GM19025 (cell line): ENCODE measurements around the gene METAP2.
"Not testable (repeated sequence)": the region's sequence is repeated elsewhere in the genome, so short reads cannot be mapped to it uniquely, and the experiment has no call there.

Experiments used
- ATAC-seq: cut with Tn5 transposase; IDR thresholded peaks from one replicate; pipeline ENCODE4 v1.9.1; 2021; ENCODE audit warnings: mild to moderate bottlenecking, low read depth, moderate library complexity; ENCODE audit not compliant: unreplicated experiment

Gene METAP2

GRCh38 chr12:95462081-95462480, 11.9 kb upstream of the METAP2 start:
- no peak for ATAC-seq

DNA sequence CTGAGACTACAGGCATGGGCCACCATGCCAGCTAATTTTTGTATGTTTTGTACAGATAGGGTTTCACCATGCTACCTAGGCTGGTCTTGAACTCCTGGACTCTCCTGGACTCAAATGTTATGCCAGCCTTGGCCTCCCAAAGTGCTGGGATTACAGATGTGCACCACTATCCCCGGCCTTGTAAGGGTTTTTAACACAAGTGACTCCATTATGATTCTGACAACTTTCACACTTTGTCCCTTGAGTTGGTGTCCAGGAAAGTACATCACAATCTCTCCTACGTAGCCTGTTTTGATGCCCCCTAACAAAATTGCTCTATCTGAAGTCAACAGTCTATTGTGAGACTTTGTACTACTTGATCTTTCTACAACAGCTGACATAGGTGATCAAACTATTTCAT, 11.4 kb upstream of the METAP2 start:
- ATAC-seq: no peak

DNA sequence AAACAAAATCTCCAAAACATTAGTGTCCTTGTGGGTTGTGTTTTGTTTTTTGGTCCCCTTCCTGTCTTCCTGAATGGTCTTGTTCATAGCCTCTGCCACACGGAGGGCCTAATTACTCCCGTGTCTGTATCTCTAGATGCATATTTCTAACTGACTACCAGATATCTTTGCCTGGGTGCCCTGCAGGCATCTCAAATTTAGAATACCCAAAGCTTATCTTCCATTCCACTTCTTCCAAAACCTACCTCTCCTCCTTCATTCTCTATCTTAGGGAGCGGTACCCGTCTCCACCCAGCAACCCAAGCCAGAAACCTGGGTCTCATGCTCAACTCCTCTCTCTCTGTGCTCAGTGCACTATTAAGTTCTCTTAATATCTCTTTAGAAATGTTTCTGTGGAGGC, 10.9 kb upstream of the METAP2 start:
- ATAC-seq: no peak

- ATAC-seq: not testable (repeated sequence)
Measured at GRCh38 chr12:95463776-95464175, 10.2 kb upstream of the METAP2 start.

DNA sequence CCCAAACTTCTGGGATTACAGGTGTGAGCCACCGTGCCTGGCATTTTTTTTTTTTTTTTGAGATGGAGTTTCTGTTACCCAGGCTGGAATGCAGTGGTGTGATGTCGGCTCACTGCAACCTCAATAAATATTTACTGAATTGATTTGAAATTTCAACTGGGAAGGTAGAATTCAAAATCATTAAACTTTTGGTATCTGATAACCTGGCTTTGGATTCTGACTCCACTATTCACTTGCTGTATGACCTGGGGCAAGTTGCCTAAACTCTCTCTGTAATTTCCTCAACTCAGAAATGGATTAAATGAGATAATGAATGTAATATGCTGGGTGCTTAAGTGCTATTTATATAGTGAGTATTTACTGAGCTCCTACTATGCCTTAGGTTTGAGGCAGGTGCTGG, 8.7 kb upstream of the METAP2 start:
- ATAC-seq: no peak

DNA sequence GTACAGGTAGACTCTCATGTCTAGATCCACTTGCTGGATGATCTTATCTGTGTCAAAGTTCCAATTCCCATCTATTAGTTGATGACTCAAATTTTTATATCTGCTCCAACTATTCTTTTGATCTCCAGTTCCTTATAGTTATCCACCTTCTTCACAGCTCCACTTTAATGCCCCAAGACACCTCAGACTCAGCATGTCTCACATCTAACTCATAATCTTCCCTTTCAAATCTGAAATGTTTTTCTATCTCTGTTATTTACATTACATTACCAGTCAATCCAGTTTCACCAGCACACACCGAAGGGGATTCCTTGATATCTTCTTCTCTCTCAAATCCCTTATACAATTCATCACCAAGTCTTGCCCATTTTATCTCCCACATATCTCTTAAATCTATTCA, 3.7 kb upstream of the METAP2 start:
- ATAC-seq: no peak

GRCh38 chr12:95473231-95473883, 595 bp upstream of the METAP2 start:
- ATAC-seq: peak; percentile 28

DNA sequence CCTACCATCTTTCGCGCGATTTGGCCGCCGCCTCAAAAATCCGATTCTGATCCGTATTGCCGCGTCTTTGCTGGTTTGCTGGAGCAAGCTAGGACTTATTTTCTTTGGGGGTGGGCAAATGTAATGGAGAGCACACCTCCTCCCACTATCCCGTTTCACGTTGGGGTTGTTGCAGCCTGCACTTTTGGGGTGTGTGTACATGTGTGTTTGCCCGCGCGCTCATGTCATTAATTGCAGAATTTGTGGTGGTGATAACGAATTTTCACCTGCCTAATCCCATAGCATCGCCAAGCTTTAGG, 657 bp downstream of the METAP2 start:
- ATAC-seq: no peak

GRCh38 chr12:95480230-95480629, 6.3 kb downstream of the METAP2 start:
- ATAC-seq: no peak

DNA sequence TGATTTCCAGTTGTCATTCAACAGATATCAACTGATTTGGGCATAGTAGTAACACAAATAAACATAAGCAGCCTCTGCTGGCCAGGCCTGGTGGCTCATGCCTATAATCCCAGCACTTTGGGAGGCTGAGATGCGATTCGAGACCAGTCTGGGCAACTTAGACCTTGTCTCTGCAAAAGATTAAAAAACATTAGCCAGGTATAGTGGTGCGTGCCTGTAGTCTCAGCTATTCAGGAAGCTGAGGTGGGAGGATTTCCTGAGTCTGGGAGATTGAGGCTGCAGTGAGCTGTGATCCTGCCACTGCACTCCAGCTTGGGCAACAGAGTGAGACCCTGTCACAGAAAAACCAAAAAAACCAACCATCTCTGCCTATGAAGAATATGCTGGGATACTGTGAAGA, 7.1 kb downstream of the METAP2 start:
- ATAC-seq: no peak

GRCh38 chr12:95481888-95482287, 7.9 kb downstream of the METAP2 start:
- no peak for ATAC-seq

DNA sequence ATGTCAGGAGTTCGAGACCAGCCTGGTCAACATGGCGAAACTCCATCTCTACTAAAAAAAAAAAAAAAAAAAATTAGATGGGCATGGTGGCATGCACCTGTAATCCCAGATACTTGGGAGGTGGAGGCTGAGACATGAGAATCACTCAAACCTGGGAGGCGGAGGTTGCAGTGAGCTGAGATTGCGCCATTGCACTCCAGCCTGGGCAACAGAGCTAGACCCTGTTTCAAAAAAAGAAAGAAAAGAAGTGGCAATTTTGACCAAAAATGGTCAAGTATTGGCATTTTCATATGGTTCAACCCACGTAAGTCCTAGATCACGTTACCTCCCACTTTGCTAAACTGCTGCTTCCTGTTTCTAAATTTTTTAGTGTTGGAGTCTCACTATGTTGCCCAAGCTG, 8.6 kb downstream of the METAP2 start:
- ATAC-seq: not testable (repeated sequence)

- ATAC-seq: no peak
Measured at GRCh38 chr12:95484524-95484923, 10.6 kb downstream of the METAP2 start.

DNA sequence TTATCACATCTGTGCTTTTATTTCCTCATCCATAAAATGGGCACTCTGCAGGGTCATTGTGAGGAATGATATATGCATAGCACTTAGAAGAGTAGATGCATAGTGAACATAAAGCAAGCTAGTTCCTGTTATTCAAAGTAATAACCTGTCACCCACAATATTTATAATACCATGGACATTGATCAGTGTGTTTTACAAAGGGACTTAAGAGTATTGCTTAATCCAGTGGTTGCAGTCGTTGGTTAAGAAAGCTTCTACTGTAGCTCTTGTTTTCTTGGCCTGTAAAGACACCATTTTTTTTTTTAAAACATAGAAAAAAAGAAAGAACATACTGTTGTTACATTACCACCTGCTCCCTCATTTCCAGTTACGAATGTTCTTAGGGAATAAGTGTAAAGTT, 13.1 kb downstream of the METAP2 start:
- ATAC-seq: no peak

GRCh38 chr12:95492462-95492861, 18.5 kb downstream of the METAP2 start:
- no peak for ATAC-seq

DNA sequence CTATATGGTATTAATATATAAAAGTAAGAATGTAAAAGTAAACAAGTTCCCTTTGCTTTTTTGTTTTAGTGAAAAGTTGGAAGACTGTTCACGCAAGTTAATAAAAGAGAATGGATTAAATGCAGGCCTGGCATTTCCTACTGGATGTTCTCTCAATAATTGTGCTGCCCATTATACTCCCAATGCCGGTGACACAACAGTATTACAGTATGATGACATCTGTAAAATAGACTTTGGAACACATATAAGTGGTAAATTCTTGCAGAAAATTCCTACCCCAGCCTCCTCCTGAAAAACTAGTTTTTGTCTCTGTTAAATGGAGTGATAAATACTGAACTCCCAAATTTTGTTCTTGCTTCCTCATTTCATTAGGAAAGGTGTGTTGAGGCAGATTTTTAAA, 20.9 kb downstream of the METAP2 start:
- ATAC-seq: no peak

- ATAC-seq: no peak
Measured at GRCh38 chr12:95495433-95495832, 21.5 kb downstream of the METAP2 start.

DNA sequence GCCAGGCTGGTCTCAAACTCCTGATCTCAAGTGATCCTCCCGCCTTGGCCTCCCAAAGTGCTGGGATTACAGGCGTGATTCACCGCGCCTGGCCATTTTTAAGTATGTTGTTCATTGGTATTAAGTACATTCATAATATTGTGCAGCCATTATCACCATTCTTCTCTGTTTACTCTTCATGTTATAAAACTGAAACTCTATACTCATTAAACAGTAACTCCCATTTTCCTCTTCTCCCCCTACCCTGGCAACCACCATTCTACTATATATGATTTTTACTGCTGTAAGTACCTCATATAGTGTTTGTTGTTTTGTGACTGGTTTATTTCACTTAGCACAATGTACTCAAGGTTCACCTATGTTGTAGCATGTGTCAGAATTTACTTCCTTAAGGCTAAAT, 23.1 kb downstream of the METAP2 start:
- no peak for ATAC-seq

DNA sequence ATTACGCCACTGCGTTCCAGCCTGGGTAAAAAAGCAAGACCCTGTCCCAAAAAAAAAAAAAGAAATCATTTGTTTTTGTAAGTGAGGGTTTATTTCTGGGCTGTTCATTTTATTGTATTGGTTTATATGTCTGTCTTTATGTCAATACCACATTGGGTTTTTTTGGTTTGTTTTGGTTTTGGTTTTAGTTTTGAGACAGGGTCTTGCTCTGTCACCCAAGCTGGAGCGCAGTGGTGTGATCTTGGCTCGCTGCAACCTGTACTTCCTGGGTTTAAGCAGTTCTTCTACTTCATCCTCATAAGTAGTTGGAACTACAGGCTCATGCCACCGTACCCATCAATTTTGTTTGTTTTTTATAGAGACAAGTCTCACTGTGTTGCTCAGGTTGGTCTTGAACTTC, 25.0 kb downstream of the METAP2 start:
- ATAC-seq: no peak

- no peak for ATAC-seq
Measured at GRCh38 chr12:95499772-95500171, 25.8 kb downstream of the METAP2 start.

GRCh38 chr12:95504140-95504539, 30.2 kb downstream of the METAP2 start:
- ATAC-seq: no peak

DNA sequence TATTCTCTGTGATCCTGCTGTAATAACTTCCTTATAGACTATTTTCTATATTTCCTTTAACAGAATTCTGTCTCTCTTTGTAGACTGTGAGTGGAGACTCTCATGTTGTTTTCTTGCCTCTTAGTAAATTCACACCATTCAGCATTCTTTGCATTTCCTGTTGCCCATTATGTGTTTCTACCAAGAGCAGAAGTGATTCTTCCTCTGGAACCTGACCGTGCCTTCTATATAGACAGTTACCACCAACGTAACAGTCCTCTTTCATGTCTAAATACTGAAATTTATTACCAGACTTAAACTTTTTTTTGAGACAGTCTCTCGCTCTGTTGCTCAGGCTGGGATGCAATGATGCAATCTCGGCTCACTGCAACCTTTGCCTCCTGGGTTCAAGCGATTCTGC, 31.1 kb downstream of the METAP2 start:
- ATAC-seq: no peak
